HG02981 (cell line): Measurements from ENCODE around the gene KANK3.
"Not testable (repeated sequence)": the region's sequence is repeated elsewhere in the genome, so short reads cannot be mapped to it uniquely, and the experiment has no call there.

ENCODE experiments used
- ATAC-seq: cut with Tn5 transposase; IDR thresholded peaks from one replicate; pipeline ENCODE4 v1.9.1; 2021; ENCODE audit warnings: mild to moderate bottlenecking, moderate library complexity; ENCODE audit not compliant: unreplicated experiment

KANK3 gene

DNA sequence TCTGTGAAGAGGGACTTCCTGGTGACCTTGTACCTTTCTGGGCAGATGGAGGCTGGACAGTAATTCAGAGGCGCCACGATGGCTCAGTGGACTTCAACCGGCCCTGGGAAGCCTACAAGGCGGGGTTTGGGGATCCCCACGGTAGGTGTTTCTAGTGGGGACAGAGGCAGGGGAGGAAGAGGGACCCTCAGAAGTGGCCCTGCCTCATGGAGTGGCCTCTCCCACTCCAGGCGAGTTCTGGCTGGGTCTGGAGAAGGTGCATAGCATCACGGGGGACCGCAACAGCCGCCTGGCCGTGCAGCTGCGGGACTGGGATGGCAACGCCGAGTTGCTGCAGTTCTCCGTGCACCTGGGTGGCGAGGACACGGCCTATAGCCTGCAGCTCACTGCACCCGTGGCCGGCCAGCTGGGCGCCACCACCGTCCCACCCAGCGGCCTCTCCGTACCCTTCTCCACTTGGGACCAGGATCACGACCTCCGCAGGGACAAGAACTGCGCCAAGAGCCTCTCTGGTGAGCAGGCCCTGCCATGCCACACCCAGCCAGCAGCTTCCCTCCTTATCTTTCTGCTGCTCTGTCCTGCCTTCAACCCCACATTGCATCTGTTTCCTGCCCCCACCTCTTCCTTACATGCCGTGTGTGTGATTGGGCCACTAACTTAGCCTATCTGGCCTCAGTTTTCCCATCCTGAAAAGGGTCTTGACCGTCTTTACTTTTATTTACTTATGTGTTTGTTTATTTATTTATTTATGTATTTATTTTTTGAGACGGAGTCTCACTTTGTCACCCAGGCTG, 28.1 kb upstream of the KANK3 start:
- ATAC-seq: no peak

DNA sequence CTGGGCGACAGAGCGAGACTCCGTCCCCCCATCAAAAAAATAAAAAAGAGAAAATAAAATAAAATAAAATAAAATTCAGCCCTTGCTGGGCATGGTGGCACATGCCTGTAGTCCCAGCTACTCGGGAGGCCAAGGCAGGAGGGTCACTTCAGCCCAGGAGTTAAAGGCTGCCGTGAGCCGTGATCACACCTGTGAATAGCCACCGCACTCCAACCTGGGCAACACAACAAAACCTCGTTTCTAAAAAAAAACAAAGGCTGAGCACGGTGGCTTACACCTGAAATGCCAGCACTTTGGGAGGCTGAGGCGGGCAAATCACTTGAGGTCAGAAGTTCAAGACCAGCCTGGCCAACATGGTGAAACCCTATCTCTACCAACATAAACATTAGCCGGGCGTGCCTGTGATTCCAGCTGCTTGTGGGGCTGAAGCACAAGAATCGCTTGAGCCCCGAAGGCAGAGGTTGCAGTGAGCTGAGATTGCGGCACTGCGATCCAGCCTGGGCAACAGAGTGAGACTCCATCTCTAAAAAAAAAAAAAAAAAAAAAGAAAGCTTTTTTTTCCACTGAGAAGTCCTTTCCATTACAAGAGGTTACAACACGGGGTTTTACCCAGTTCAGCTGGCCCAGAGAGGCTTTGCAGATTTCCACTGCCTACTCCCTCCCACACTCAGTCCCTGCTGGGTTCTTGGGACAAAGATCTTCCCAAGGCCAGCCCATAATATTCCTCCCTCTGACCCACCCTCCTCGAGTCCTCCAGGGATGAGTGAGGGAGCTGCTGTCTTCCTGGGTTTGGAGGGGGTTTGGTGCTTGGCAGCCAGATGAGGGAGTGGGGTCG, 27.3 kb upstream of the KANK3 start:
- no peak for ATAC-seq

DNA sequence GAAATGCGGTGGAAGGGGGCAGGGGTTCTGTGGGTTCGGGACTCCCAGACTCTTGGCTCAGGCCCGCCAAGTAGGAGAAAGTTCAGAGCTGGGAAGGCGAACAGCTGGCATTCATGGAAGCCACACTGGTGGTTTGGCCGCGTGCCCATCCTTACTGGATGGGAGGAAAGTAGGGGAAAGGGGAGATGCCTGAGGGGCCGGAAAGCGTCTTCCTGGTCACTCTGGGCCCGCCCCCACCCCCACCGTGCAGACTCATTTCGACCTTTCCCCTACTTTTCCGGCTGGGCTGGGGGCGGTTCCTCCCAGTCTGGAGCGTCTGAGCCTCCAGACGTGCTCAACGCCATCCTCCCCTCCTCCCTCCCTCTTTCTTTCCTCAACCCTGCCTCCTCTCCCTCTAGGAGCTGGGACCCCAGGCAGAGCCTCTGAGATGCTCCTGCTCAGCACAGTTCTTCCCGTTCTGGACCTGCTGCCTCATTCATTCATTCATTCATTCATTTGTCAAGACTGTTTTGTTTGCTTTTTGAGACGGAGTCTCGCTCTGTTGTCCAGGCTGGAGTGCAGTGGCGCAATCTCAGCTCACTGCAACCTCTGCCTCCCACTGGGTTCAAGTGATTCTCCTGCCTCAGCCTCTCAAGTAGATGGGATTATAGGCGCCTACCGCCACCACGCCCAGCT, 24.4 kb upstream of the KANK3 start:
- ATAC-seq: no peak

DNA sequence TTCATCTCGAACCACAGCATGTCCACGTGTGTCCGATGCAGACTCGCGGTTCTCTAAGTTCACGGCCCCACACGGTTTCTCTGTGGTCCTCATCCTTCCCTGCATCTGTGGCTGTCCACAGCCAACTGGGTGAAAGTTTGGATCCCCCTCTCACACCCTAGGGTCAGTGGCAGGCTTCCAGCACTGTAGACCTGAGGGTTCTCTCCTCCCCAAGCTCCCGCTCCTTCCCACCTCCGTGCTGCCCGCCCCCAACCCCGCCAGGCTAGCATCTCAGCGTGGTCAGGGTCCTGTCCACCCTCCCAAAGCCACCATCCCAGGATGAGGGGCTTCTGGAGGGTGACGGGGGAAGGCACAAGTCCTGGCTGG, 23.9 kb upstream of the KANK3 start:
- ATAC-seq: no peak

DNA sequence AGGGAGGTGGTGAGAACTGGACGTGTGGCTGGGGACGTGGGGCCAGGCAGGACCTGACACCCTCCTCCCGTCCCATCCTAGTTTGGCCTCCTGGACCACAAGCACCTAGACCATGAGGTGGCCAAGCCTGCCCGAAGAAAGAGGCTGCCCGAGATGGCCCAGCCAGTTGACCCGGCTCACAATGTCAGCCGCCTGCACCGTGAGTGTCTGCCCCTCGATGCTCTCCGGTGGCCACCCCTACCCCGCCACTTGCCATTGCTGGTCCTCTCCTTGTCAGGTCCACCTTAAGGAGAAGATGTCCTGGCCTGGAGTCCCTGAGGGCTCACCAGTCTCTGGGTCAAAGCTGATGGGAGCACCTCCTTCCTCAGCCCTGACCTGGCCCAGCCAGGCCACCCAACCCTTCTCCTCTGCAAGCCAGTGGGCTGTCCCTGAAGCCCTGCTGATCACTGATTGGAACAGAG, 23.1 kb upstream of the KANK3 start:
- ATAC-seq: no peak

DNA sequence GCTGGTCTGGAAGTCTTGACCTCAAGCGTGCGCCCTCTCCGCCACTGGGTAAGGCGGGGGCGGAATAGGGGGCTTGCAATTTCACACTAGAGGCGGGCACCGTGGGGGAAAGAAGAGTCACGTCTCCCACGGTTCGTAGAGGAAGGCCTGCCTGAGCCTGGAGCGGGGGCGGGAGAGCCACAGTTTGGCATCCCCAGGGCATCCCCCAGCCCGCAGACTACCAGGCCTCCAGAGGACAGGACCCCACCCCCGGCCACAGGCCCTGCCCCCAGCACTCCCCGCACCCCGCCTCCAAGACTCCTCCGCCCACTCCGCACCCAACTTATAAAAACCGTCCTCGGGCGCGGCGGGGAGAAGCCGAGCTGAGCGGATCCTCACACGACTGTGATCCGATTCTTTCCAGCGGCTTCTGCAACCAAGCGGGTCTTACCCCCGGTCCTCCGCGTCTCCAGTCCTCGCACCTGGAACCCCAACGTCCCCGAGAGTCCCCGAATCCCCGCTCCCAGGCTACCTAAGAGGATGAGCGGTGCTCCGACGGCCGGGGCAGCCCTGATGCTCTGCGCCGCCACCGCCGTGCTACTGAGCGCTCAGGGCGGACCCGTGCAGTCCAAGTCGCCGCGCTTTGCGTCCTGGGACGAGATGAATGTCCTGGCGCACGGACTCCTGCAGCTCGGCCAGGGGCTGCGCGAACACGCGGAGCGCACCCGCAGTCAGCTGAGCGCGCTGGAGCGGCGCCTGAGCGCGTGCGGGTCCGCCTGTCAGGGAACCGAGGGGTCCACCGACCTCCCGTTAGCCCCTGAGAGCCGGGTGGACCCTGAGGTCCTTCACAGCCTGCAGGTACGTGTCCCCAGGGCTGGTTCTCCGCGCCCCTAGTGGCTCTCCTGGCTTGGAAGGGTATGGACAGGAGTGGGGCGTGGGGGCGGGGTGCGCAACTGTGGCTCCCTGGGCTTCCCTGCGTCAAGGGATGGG, 21.0 kb upstream of the KANK3 start, which contains the start of gene ANGPTL4:
TSS of gene ANGPTL4 (plus strand) at position 353 of the 969 bp plus-strand sequence. CDS start at position 520, 167 bp downstream.
- ATAC-seq: no peak

DNA sequence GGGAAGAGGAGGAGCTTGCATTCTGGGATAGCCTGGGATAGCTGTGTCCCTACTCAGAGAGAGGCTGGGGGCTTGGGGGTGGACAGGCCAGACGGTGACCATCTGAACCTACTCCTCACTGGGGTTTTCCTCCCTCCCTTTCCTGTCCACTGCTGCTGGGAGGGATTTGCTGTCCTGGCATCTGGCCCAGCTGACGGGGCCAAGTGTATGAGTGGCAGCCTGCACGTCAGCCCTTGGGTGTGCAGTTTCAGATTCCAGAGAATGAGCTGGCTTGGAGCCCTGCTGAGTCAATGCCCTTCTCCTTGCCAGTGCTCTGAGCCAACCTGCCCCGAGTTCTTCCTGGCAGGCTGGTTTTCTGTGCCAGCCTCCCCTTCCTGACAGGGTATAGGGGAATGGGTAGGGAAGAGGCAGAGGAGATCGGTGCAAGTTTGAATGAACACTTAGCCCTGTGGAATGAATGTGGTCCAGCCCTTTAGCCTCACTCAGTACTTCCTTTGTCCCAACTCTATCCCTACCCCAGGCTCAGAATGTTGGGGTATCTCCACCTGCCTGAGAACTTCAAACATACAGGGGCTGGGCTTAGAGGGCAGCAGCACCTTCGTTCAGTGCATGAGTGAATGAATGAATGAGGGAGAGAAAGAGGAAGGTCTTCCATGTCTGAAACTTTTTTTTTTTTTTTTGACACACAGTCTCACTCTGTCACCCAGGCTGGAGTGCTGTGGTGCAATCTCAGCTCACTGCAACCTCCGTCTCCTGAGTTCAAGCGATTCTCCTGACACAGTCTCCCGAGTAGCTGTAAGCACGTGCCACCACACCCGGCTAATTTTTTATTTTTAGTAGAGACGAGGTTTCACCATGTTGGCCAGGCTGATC, 19.1 kb upstream of the KANK3 start:
- ATAC-seq: no peak

DNA sequence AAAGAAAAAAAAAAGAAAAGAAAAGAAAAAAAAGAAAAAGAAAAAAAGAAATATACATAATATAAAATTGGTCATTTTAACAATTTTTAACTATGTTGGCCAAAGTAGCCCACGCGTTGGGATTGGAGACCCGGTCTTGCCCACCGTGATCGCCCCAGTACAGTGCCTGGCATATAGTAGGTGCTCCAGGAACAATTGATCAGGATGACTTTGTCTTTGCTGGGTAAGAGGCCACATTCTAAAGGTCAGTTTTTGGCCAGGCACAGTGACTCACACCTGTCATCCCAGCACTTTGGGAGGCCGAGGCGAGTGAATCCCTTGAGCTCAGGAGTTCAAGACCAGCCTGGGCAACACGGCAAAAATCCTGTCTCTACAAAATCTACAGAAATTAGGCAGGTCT, 17.1 kb upstream of the KANK3 start:
- ATAC-seq: no peak

DNA sequence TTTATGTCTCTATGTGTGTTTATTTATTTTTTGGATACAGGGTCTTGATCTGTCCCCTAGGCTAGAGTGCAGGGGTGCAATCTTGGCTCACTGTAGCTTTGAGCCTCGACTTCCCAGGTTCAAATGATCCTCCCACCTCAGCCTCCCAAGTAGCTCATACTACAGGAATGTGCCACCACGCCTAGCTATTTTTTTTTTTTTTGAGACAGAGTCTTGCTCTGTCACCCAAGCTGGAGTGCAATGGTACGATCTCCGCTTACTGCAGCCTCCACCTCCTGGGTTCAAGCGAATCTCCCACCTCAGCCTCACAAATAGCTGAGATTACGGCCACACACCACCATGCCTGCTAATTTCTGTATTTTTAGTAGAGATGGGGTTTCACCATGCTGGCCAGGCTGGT, 15.9 kb upstream of the KANK3 start:
- ATAC-seq: no peak

DNA sequence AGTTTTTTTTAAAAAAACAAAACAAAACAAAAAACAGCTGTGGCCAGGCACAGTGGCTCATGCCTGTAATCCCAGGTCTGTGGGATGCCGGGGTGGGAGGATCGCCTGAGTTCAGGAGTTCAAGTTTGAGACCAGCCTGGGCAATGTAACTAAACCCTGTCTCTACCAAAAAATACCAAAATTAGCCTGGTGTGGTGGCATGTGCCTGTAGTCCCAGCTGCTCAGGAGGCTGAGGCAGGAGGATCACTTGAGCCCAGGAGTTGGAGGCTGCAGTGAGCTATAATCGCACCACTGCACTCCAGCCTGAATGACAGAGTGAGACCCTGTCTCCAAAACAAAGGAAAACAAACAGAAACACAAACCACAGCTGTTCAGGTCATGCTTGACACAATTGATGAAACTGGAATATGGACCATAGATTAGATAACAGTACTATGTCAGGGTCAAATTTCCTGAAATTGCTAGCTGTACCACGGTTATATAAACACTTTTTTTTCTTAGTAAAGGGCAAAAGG, 14.0 kb upstream of the KANK3 start:
- no peak for ATAC-seq

DNA sequence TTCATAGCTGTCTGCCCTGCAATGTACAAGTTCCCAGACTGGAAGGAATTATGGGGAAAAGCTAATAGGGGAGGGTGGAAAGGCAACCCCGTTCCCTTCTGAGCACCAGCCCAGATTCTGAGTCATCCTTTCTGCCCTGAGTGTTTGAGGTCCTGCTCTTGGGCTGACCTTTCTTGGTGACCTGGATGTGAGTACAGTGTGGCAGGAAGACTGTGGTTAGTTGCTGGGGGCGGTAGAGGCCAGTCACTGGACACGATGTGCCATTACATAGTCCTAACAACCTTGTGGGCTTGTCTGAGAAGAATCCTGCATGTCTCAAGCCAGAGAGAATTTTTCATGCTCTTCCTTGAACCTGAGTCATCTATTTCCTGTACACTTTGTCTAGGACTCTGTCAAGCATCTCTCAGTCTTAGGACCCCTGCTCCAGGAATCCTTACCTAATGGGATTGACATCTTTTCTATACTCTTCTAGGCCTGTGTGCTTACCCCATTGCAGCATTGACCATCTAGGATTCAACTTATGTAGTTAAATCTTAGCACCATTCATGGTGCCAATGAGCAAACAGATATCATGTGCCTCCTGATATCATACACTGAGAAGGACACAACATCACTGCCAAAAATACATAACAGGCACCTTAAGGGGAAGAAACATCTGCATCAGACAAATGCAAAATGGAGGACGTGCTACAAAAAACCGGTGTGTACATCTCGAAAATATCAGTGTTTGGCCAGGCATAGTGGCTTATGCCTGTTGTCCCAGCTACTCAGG, 12.8 kb upstream of the KANK3 start:
- no peak for ATAC-seq

DNA sequence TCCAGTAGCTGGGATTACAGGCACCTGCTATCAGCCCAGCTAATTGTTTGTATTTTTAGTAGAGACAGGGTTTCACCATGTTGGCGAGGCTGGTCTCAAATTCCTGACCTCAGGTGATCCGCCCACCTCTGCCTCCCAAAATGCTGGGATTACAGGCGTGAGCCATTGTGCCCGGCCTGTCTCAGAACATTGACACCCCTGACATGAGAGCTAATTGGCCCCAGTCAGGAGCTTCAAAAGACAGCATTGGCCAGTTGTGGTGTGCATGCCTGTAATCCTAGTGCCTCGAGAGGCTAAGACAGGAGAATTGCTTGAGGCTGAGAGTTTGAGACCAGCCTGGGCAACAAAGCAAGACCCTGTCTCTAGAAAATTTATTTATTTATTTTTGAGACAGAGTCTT, 9.8 kb upstream of the KANK3 start:
- ATAC-seq: not testable (repeated sequence)

DNA sequence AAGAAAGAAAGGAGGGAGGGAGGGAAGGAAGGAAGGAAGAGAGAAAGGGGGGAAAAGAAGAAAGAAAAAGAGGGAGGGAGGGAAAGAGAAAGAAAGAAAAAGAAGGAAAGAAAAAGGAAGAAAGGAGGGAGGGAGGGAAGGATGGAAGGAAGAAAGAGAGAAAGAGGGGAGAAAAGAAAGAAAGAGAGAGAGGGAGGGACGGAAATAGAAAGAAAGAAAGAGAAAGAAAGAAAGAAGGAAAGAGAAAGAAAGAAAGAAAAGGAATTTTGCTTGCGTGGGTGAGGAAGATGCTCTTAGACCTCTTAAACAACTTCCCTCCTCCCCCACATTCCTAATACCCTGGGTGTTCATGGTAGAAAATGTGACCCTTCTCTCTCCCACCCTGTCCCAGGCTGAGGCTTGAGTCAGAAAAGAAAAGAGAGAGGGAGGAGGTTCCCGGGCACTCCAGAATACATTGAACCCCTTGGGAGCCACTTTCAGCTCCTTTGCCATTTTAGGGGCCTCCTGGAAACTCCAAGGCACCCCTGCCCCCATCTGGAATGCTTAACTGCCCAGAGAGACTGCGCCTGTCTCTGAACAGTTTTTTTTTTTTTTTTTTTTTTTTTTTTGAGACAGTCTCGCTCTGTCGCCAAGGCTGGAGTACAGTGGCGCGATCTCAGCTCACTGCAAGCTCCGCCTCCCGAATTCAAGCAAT, 9.2 kb upstream of the KANK3 start:
- ATAC-seq: no peak

DNA sequence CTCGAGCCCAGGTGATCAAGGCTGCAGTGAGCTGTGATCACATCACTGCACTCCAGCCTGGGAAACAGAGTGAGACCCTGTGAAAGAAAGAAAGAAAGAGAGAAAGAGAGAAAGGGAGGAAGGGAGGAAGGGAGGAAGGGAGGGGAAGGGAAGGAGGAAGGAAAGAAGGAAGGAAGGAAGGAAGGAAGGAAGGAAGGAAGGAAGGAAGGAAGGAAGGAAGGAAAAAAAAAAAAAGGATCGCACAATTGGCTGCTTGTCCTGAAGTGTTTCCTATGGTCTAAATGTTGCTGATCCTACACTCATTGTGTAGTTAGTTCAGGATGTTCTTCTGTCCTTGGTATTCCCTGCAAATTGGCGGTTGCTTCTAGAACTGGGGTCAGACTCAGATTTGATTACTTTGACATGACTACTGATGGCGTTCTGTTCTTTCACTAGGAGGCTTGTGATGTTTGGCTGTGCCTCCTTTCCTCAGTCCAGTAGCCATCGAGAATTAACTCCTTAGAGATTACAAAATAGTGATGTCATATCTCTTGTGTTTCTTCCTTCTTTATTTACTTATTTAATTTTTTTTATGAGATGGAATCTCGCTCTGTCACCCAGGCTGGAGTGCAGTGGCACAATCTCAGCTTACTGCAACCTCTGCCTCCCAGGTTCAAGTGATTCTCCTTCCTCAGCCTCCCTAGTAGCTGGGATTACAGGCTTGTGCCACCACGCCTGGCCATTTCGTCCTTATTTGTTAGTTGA, 6.7 kb upstream of the KANK3 start:
- ATAC-seq: not testable (repeated sequence)

DNA sequence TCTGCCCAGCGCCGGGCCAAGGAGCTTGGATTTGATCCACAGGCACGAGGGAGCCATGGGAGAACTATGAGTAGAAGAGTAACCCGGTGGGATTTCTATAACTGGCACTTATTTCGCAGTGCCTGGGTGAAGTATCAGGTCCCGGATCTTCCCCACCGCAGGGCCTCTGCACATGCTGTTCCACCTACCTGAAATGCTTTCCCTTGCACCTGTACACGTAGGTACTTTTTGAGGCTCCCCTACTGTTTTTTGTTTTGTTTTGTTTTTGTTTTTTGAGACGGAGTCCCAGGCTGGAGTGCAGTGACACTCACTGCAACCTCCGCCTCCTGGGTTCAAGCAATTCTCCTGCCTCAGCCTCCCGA, 402 bp upstream of the KANK3 start:
- ATAC-seq: no peak

DNA sequence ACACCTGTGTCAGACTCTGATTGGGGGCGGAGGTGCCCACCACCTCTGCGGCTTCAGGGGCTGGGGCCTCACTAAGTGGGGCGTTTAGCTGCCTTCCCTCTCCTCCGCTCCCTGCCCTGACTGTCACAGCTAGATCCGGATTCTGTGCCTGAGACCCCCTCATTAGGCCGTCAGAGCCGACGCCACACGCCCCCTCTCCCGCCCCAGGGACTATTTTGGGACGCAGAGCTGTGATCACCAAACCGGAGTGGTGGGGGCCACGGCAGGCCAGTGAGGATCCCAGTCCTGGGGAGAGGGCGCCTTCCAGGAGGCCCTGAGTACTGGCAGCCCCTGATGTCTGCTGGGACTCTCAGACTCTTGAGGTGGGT, 762 bp downstream of the KANK3 start:
- ATAC-seq: no peak

DNA sequence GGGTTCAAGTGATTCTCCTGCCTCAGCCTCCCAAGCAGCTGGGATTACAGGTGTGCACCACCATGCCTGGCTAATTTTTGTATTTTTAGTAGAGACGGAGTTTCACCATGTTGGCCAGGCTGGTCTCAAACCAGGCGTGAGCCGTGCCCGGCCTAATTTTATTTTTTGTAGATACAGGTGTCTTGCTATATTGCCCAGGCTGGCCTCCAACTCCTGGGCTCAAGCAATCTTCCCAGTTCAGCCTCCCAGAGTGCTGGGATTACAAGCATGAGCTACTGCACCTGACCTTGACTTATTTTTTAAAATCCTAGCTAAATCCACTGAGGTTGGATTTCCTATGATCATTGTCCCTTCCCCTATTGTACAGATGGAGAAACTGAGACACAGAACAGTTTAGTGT, 1.6 kb downstream of the KANK3 start:
- ATAC-seq: not testable (repeated sequence)
